SK-N-SH (cell line): ENCODE data around the gene BDKRB1.

Experiments
- CTCF ChIP-seq: fragments of 200-600 bp; sonication (generic); IDR thresholded peaks from 2 replicates; pipeline ENCODE4 v1.6.1; 2017; ENCODE audit warnings: antibody characterized with exemption, mild to moderate bottlenecking, moderate library complexity
- FOXM1 ChIP-seq: IDR thresholded peaks from 2 replicates; pipeline ENCODE4 v1.4.0; 2012; ENCODE audit warnings: low read depth, mild to moderate bottlenecking
- MXI1 ChIP-seq: IDR thresholded peaks from 2 replicates; pipeline ENCODE4 v1.6.1; 2012; ENCODE audit warnings: mild to moderate bottlenecking, low read depth, low read length, improper control_type of control experiment
- SIN3A ChIP-seq: IDR thresholded peaks from 2 replicates; pipeline ENCODE4 v1.6.1; 2012; ENCODE audit warnings: low read depth, mild to moderate bottlenecking, low read length, moderate library complexity, borderline replicate concordance
- TEAD4 ChIP-seq: IDR thresholded peaks from 2 replicates; pipeline ENCODE4 v1.4.0; 2012; ENCODE audit warnings: mild to moderate bottlenecking, borderline replicate concordance; ENCODE audit not compliant: insufficient read depth

DNA sequence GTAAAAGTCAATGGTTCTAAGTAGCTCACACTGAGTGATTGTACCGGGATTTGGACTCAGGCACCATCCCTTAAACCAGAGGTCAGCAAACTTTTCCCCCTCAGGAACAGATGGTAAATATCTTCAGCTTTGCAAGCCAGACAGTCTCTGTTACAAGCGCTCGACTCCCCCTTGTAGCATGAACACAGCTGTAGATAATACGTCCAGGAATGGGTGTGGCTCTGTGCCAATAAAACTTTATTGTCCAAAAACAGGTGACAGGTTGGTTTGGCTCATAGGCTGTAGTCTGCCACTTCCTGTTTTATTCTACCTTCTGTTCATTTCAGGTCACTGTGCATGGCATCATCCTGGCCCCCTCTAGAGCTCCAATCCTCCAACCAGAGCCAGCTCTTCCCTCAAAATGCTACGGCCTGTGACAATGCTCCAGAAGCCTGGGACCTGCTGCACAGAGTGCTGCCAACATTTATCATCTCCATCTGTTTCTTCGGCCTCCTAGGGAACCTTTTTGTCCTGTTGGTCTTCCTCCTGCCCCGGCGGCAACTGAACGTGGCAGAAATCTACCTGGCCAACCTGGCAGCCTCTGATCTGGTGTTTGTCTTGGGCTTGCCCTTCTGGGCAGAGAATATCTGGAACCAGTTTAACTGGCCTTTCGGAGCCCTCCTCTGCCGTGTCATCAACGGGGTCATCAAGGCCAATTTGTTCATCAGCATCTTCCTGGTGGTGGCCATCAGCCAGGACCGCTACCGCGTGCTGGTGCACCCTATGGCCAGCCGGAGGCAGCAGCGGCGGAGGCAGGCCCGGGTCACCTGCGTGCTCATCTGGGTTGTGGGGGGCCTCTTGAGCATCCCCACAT is 7.6 kb downstream of the BDKRB1 start:
- TF ChIP-seq FOXM1 (no peak), TEAD4 (no peak), CTCF (no peak), MXI1 (no peak), SIN3A (no peak)
